Suprapubic skin (tissue), 4 donors: Measurements from ENCODE around the gene GNA14.

ENCODE experiments used
- CTCF ChIP-seq, 2 donors: fragments of 200-600 bp in 1 of 2; fragments of 450-650 bp in 1 of 2; sonication (generic) in 1 of 2; IDR thresholded peaks; one replicate each; pipeline ENCODE4 v1.5.1; 2016 to 2019; ENCODE audit warnings: antibody characterized with exemption in 2 of 2, mild to moderate bottlenecking in 1 of 2, moderate library complexity in 1 of 2
- EP300 ChIP-seq: sonication (generic); formaldehyde crosslinking; IDR thresholded peaks from one replicate; pipeline ENCODE4 v1.6.1; 2017; ENCODE audit warnings: antibody characterized with exemption
- POLR2AphosphoS5 ChIP-seq, 3 donors: sonication (generic); formaldehyde crosslinking; IDR thresholded peaks; one replicate each; pipeline ENCODE4 v1.6.1; 2017; ENCODE audit warnings: antibody characterized with exemption in 3 of 3

- TF ChIP-seq EP300, result no peak
- no peak for TF ChIP-seq CTCF (IDR thresholded peaks at IDR 0.05)
- TF ChIP-seq POLR2AphosphoS5 (IDR thresholded peaks at IDR 0.05), result no peak
Observed at GRCh38 chr9:77616191-77616590, 31.9 kb downstream of the GNA14 start.
